NOMO-1 treated with DMSO at 0.1 percent for 48 hours (cell line): ENCODE measurements around the gene TRAF3IP1.
"Not testable (repeated sequence)": the region's sequence is repeated elsewhere in the genome, so short reads cannot be mapped to it uniquely, and the experiment has no call there.

Experiments
- DNase-seq: peaks from one replicate; lab custom pipeline; 2025; ENCODE audit not compliant: unreplicated experiment; lab: John Stamatoyannopoulos, UW

TRAF3IP1 gene

DNA sequence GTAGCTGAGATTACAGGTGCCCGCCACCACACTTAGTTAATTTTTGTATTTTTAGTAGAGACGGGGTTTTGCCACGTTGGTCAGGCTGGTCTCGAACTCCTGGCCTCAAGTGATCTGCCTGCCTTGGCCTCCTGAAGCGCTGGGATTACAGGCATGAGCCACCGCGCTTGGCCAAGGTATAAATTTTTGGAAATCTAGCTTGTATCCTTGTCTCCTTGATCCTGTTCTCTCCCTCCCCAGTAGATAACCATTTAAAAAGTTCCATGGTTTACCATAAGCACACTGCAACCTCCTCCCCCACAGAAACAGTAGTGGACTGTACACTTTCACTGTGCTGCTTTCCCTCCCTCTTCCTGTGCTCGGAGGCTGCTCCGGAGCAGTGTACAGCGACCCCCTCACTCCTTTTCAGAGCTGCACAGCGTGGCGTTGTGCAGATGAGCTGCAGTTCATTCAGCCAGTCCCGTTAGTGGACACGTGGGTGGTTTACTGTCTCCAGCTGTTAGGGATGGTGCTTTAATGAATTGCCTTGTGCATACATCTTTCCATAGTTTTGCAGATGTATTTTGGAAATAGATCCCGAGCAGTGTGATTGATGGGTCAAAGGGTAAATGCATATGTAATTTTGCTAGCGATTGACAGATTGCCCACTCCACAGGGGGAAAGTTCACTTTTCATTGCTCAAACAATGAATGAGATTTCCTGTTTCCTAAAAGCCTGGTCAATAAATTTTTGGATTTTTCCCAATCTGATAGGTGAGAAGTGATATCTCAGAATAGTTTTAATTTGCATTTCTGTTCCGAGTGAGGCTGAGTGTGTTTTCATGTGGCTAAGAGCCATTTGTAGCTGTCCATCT is 121.2 kb downstream of the TRAF3IP1 start:
- no peak for DNase-seq

DNA sequence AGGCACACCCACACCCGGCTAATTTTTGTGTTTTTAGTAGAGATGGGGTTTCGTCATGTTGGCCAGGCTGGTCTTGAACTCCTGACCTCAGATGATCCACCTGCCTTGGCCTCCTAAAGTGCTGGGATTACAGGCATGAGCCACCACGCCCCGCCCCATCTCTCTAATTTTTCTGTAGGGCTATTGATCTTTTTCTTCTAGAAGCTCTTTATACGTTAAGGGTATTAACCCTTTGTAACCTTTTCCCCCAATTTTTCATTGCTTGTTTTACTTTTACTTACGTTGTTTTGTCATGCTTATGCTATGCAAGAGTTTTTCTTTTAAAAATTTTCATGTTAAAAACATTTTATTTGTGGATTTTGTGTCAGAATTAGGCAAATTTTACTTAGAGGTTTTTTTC is 121.9 kb downstream of the TRAF3IP1 start:
- not testable (repeated sequence) for DNase-seq

DNA sequence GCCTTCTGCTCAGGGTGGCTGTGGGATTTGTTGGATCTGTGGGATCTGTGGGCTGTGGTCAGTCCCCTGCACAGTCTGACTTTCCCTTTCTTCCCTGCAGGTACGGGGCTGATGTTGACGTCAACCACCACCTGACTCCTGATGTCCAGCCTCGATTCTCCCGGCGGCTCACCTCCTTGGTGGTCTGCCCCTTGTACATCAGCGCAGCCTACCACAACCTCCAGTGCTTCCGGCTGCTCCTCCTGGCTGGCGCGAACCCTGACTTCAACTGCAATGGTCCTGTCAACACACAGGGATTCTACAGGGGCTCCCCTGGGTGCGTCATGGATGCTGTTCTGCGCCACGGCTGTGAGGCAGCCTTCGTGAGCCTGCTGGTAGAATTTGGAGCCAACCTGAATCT is 123.9 kb downstream of the TRAF3IP1 start:
- no peak for DNase-seq

DNA sequence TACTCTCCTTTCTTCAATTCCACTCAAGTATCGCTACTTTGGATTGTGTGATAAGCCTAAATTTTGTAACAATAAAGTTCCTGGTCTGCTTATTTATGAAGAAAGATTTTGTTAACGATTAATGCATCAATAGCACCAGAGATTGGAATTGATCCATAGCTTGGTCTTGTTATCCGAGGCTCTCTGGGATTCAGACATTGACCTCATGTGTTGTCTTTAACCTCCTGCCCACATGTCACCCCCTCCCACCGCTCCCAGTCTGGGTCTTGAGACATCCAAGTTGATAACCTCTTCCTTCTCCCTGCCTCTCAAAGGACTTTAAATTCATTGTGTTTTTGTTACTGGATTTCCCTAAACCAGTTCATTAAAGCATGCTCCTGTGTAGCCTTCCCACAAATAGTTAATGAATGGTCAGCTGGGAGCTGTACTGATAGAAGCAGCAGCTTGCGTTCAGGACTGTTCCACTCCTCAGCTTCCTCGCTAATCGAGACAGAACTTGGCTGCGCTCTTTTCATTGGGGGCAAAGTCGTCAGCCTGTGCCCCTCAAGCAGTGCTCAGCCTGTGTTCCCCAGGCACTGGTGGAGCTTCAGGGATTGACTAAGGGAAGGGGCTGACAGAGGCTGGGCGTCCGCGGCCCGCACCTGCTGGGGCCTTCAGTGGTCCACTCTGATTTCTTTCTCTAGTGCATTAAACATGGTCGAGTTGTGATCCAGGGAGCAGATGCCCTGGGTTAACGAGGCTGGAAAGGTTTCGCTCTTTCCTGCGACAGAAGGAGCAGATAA is 125.3 kb downstream of the TRAF3IP1 start:
- no peak for DNase-seq

DNA sequence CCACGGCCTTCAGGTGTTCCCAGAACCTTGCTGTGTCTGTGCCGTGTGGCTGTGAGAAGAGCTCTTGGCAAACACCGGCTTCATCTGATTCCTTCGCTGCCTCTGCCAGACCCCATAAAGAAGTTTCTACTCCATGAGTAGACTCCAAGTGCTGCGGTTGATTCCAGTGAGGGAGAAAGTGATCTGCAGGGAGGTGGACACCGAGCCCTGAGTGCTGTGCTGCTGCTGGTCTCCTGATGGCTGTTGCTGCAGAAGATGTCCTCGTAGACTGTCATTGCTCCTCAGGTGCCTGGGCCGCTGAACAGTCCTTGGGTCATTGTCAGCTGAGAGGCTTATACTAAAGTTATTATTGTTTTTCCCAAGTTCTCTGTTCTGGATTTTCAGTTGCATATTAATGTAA is 126.1 kb downstream of the TRAF3IP1 start:
- DNase-seq: no peak

DNA sequence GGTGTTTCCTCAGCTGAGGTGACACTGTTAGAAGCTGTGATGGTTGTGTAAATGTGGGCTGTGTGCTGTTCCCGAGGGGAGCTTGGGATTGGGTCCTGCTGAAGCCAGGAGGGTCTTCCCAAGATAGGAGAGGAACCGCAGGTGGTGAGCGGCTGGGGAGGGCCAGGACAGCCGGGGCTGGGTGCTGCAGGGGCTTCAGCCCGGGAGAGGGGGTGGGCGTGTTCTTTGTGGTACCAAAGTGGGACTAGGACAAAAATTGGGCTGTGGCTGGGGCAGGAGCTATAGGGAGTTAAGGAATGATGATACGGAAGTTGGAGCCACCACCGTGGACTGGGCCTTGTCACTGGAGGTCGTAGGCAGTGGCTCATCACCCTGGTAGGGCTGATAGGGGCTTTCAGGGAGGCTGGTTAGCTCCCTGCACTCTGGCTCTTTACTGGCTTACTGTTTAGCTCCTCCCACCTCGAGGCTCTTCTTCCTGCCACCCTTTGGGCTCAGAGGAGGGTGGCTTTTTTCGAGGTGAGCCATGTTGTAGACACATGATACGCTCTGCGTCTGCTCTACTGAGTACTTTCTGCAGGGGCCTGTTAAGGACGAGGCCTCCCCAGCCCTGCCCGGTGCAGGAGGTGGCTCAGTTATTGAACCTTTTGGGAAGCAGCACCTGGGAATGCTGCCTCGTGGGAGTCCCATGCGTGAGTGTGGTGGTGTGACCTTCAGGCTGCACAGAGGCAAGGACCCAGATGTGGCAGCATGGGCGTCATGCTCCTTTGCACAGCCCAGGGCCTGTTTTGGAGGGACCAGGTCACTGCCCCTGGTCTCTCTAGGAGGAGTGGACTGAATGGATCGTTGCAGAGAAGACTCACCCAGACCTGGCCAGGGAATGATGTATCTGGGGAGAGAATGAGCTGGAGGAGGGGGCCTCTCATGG is 128.0 kb downstream of the TRAF3IP1 start:
- DNase-seq: no peak

DNA sequence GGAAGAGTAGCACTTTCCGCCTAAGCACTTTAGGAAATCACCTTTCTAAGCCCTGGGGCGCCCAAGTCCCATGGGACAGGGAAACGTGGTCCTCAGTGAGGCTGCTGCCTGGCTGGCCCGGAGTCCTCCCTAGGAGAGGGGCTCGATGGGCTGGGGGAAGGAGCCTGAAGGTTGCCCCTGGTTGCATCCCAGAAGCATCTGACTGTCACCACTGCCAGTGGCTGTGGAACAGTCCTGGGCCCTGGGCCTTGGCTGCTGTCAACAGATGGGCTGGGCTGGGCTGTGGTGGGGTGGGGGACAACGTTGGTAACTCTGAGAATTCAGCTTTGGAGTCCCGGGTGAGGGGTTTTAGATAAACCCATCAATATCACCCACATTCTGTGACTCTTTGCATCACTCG is 128.9 kb downstream of the TRAF3IP1 start:
- DNase-seq: no peak

DNA sequence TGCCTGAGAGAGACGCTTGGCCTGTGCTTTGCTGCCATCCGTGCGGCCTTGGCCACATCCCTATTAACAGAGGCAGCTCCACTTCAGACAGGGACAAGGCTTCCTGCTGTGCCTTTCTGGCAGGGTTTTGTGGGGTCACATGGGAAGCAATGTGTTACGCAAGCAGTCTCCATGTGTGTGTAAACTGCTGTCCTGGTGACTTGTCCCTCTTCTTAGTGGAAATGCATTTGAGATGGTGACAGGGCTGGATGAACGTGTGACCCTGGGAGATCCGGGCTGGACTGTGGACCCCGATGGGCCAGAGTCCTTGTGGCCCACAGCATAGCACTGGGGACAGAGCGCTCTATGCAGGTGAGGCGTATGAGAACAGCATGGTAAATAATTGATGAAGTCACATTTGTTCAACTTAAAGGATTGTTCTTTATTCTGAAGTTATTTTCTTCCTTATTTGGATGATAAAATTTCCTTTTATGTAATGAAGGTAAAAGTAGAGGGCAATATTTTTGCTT is 129.6 kb downstream of the TRAF3IP1 start:
- peak; percentile 27 for DNase-seq

DNA sequence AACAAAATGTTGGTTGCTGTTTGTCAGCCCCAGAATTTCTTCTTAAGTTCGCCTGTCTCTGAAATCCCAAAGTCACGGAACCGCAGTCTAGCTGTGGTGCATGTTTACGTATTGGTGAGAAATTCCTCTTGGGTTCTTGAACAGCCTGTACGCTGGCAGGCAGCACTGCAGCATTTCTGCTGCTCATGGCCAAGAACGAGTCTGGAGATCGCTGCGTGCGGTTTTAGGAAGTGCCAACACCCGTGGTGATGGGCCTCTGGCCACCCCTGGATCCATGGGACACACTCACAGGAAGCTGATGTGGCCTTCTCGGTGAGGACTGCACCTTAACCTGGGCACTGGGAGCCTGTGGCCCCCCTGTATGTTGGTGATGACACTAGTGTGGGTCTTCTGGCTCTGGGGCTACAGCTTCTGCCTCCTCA is 130.1 kb downstream of the TRAF3IP1 start:
- DNase-seq: no peak
